MM.1S (cell line): ENCODE data around the gene JAG2.

Experiments used
- EZH2 ChIP-seq: fragments of 300-600 bp; sonication (generic); optimal IDR thresholded peaks from 2 replicates; pipeline ENCODE3; 2017; ENCODE audit warnings: low read depth, mild to moderate bottlenecking, antibody characterized with exemption, low read length, mixed read lengths
- TF ChIP-seq, protein P1 (sequence below): fragments of 300-600 bp; sonication (generic); IDR thresholded peaks from 2 replicates; pipeline ENCODE4 v1.5.1; 2016; ENCODE audit warnings: antibody characterized with exemption, low read length, mixed read lengths

DNA sequence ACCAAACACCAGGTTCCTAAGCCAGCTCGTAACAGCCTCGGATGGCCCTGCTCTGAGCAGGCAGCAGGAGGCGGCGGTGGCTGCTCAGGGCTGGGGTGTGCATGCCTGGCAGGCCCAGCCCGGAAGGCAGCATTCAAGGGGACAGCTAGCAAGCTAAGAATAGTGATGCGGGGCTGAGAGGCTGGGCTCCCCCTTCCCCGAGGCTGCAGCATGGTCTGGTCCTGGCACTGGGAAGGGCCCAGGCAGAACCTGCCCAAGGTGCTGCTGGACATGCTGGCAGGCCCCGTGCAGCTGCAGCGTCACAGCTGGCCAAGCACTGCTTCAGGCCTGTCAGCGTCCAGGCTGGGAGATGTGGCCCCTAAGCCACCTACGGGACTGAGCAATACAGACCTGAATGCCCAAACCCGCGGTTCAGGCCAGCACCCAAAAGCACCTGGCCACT lies 38.9 kb upstream of the JAG2 start:
- TF ChIP-seq, protein P1, sequence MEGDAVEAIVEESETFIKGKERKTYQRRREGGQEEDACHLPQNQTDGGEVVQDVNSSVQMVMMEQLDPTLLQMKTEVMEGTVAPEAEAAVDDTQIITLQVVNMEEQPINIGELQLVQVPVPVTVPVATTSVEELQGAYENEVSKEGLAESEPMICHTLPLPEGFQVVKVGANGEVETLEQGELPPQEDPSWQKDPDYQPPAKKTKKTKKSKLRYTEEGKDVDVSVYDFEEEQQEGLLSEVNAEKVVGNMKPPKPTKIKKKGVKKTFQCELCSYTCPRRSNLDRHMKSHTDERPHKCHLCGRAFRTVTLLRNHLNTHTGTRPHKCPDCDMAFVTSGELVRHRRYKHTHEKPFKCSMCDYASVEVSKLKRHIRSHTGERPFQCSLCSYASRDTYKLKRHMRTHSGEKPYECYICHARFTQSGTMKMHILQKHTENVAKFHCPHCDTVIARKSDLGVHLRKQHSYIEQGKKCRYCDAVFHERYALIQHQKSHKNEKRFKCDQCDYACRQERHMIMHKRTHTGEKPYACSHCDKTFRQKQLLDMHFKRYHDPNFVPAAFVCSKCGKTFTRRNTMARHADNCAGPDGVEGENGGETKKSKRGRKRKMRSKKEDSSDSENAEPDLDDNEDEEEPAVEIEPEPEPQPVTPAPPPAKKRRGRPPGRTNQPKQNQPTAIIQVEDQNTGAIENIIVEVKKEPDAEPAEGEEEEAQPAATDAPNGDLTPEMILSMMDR, result no peak
- no peak for TF ChIP-seq EZH2
